ENCODE results near the gene SUPT4H1.

GRCh38 chr17:58334661-58335060, 17.3 kb downstream of the SUPT4H1 start:
- TF ChIP-seq CTCF (conservative IDR thresholded peaks at IDR 0.05; ENCODE audit: low read depth in 2 of 2) (no peak), CREB1 (CRISPR knock-in tag; IDR thresholded peaks at IDR 0.05; ENCODE audit: low read depth) (no peak), STAT1 (IDR thresholded peaks at IDR 0.05; ENCODE audit: unreplicated experiment) (no peak), REST (IDR thresholded peaks at IDR 0.05; ENCODE audit: unreplicated experiment) (no peak), EZH2phosphoT487 (IDR thresholded peaks at IDR 0.05; ENCODE audit: unreplicated experiment) (no peak)
